RWPE1 (cell line): ENCODE results near the gene TNRC6C.

Source experiments
- CTCF ChIA-PET: fragments of 350-600 bp; sonication (Branson Sonifier 250); formaldehyde crosslinking; extraction: SDS; loops from one replicate; lab custom pipeline; 2021; lab: Yijun Ruan, JAX
- POLR2A ChIA-PET: fragments of 400-600 bp; formaldehyde crosslinking; extraction: SDS; loops from one replicate; lab custom pipeline; 2020; ENCODE audit warnings: antibody characterized with exemption; ENCODE audit not compliant: low non-redundant PET; lab: Yijun Ruan, JAX
- DNase-seq: peaks from one replicate; pipeline ENCODE4 v3.0.0; 2012; ENCODE audit warnings: low spot score
- H3K27ac ChIP-seq: fragments of 450-650 bp; 2 replicates; pipeline ENCODE4 v1.5.1; 2017
- TF ChIP-seq, protein P1 (sequence below): fragments of 450-650 bp; conservative IDR thresholded peaks from 2 replicates; pipeline ENCODE4 v1.5.1; 2017; ENCODE audit warnings: low read depth, mild to moderate bottlenecking

The TNRC6C gene

GRCh38 chr17:78000341-78000740, 41.8 kb downstream of the TNRC6C start:
- CTCF ChIA-PET: no interaction called here
- TF ChIP-seq, protein P1, sequence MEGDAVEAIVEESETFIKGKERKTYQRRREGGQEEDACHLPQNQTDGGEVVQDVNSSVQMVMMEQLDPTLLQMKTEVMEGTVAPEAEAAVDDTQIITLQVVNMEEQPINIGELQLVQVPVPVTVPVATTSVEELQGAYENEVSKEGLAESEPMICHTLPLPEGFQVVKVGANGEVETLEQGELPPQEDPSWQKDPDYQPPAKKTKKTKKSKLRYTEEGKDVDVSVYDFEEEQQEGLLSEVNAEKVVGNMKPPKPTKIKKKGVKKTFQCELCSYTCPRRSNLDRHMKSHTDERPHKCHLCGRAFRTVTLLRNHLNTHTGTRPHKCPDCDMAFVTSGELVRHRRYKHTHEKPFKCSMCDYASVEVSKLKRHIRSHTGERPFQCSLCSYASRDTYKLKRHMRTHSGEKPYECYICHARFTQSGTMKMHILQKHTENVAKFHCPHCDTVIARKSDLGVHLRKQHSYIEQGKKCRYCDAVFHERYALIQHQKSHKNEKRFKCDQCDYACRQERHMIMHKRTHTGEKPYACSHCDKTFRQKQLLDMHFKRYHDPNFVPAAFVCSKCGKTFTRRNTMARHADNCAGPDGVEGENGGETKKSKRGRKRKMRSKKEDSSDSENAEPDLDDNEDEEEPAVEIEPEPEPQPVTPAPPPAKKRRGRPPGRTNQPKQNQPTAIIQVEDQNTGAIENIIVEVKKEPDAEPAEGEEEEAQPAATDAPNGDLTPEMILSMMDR: no peak
- no peak for DNase-seq

DNA sequence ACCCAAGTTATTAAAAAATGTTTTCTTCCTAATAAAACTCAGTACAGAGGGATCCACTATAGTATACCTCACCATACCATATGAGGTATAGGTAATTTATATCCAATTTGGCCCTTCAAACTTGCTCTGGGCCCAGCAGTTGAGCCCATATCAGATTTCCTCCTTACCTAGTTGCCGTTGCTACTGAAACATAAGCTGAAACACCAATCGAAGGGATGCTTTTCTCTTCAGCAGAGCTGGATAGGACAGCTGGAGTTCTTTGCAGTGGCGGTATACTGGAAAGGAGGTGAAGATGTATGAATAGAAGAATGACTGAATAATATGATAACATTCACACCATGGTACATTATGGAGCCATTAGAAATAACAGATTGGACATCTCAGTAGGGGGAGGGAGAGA, 42.7 kb downstream of the TNRC6C start:
- no peak for DNase-seq
- TF ChIP-seq, protein P1: no peak
- no peak overlapping the region for H3K27ac ChIP-seq
- POLR2A ChIA-PET: no interaction called here
- CTCF ChIA-PET: interaction anchor here (1.5 kb wide), 1 partner anchor 18 kb away, joined by 3 read pairs; no protein-coding TSS in a partner anchor

More at GRCh38 chr17:78000341-78000740, 41.8 kb downstream of the TNRC6C start:
- no peak overlapping the region for H3K27ac ChIP-seq
- POLR2A ChIA-PET: no interaction called here

DNA sequence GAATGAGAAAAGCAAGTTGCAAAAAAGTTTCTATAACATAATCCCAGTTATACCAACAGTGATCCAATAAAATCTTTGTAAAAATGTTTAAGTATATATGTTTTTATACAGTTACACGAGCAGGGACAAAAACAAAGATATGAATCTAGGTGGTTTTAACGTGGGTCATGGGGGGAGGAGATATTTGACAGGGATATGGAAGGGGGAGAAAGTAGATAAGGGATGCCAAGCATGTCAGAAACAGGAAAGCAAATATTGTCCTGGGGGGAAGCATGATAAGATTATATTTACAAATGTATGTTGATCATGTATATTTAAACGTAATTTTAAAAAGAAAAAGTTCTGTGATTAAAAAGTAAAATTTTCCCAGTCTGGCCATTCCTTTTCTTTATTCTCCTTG, 43.1 kb downstream of the TNRC6C start:
- no peak overlapping the region for H3K27ac ChIP-seq
- TF ChIP-seq, protein P1: no peak
- no peak for DNase-seq
- CTCF ChIA-PET: interaction anchor here (1.5 kb wide), 1 partner anchor 17 kb away, joined by 3 read pairs; no protein-coding TSS in a partner anchor
- POLR2A ChIA-PET: no interaction called here

- DNase-seq: no peak
- no peak overlapping the region for H3K27ac ChIP-seq
- TF ChIP-seq, protein P1: no peak
- CTCF ChIA-PET: interaction anchor here (1.5 kb wide), 1 partner anchor 17 kb away, joined by 3 read pairs; no protein-coding TSS in a partner anchor
- POLR2A ChIA-PET: no interaction called here
Measured at GRCh38 chr17:78002166-78002565, 43.7 kb downstream of the TNRC6C start.

DNA sequence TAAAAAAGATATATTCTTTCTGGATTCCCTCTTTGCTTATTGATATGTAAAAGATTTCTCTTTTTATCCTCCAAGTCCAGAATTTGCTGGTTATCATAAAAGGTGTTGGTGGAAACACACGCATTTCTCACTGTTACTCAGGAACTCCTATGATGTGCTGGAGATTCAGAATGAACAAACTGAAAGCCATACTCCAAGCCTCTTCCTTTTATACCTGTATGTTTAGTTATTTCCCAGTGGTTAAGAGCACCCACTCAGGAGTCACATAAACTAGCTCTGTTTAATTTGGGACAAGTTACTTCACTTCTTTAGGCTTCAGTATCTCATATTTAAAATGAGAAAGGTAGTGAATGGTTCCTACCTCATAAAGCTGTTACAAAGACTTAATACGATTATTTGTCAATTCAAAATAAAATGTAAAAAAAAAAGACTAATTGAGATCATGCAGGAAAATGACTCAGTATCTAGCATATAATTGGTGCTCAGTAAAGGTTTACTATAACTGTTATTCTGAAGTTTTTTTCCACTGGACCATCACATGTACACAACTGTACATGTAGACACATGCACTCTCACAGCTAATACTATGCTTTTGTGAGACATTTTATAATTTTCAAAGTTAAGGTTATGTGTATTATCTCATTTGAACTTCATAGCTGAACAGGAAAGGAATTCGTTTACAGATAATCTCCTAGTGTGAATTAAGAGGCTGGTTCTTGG, 47.1 kb downstream of the TNRC6C start:
- TF ChIP-seq, protein P1: no peak
- DNase-seq: no peak
- H3K27ac ChIP-seq: no peak overlapping the region
- CTCF ChIA-PET: no interaction called here
- POLR2A ChIA-PET: interaction anchor here (1.1 kb wide), 1 partner anchor 47 kb away, joined by 3 read pairs; the partner anchor contains the start of gene TNRC6C

DNA sequence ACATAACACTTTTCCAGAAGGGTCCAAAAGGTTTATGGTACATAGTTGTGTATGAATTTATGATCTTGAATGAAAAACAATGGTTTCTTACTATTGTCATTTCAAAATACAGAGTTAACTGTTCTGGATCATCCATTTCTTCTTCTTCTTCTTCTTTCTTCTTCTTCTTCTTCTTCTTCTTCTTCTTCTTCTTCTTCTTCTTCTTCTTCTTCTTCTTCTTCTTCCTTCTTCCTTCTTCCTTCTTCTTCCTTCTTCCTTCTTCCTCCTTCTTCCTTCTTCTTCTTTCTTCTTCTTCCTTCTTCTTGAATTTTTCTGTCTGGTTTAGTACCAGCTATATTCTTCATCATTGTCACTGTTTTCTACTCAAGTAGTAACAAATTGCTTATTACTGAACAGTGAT, 47.8 kb downstream of the TNRC6C start:
- no peak overlapping the region for H3K27ac ChIP-seq
- ChIA-PET POLR2A (no interaction called here), CTCF (no interaction called here)
- TF ChIP-seq, protein P1: no peak
- no peak for DNase-seq
